K562 (cell line): ENCODE data around the gene GAB2. TPM values are rescaled to one million over a fixed set of nuclear protein-coding genes. Genes with fewer than 3 reads are reported as not detected.
A peak's percentile ranks its signal among the peaks of the same experiment; 100 is the strongest.

Experiments used
- IRF2 ChIP-seq: sonication (generic); formaldehyde crosslinking; IDR thresholded peaks from 2 replicates; pipeline ENCODE4 v1.8.1; 2022; ENCODE audit warnings: mild to moderate bottlenecking, missing genetic modification reagents
- LEF1 ChIP-seq: fragments of 450-650 bp; IDR thresholded peaks from 2 replicates; pipeline ENCODE4 v1.6.1; 2016; ENCODE audit warnings: mild to moderate bottlenecking
- NEUROD1 ChIP-seq: fragments of 150-350 bp; IDR thresholded peaks from 2 replicates; pipeline ENCODE4 v1.6.1; 2014; ENCODE audit warnings: borderline replicate concordance, low read length, low read depth; ENCODE audit not compliant: partially characterized antibody
- RBBP5 ChIP-seq: fragments of 200-600 bp; sonication (generic); IDR thresholded peaks from 2 replicates; pipeline ENCODE4 v1.6.1; 2012; ENCODE audit warnings: borderline replicate concordance, mild to moderate bottlenecking, low read length, control low read depth, inconsistent platforms; ENCODE audit not compliant: insufficient read depth, poor library complexity, severe bottlenecking
- ZFP36 ChIP-seq: fragments of 150-350 bp; IDR thresholded peaks from 2 replicates; pipeline ENCODE4 v1.6.1; 2018; ENCODE audit warnings: low read length, low read depth; ENCODE audit not compliant: partially characterized antibody
- ZNF133 ChIP-seq: fragments of 250-450 bp; sonication (Bioruptor Pico); IDR thresholded peaks from 2 replicates; pipeline ENCODE4 v1.4.0; 2020; ENCODE audit warnings: mild to moderate bottlenecking
- ZNF253 ChIP-seq: fragments of 250-450 bp; sonication (Bioruptor Pico); conservative IDR thresholded peaks from 2 replicates; pipeline ENCODE4 v1.6.1; 2021; ENCODE audit warnings: mild to moderate bottlenecking
- ZNF263 ChIP-seq: sonication (generic); formaldehyde crosslinking; IDR thresholded peaks from 2 replicates; pipeline ENCODE4 v1.8.0; 2022; ENCODE audit warnings: mild to moderate bottlenecking, missing genetic modification reagents, borderline replicate concordance
- ZNF57 ChIP-seq: fragments of 450-650 bp; formaldehyde crosslinking; IDR thresholded peaks from 2 replicates; pipeline ENCODE4 v1.4.0; 2020; ENCODE audit warnings: mild to moderate bottlenecking, moderate library complexity
- polyA plus RNA-seq, 8 experiments: library from polyadenylated mRNA; depleted of rRNA in 4 of 8; stranded (reverse) in 5 of 8; unstranded in 3 of 8; fragments of >200 nt; fragmentation: Nextera tagmentation in 2 of 8; fragmentation: Illumina TruSeq in 1 of 8; extraction: Ambion mirVana in 2 of 8; extraction: Trizol in 1 of 8; gene quantifications; 2 replicates each; pipeline versions ENCODE4 v1.2.1 to v1.2.3, GENCODE V29; 2011 to 2014; ENCODE audit warnings: inconsistent platforms in 1 of 8, missing spikeins in 1 of 8
- total RNA-seq, 7 experiments: library from RNA; depleted of rRNA in 6 of 7; stranded (reverse); fragments of >200 nt in 6 of 7; fragmentation: Illumina TruSeq in 2 of 7; extraction: Trizol in 2 of 7; gene quantifications; 2 replicates each; pipeline versions ENCODE4 v1.2.1 to v1.2.3, GENCODE V29; 2011 to 2021; ENCODE audit warnings: low replicate concordance in 1 of 7
- TF ChIP-seq, protein P1 (sequence below): sonication (generic); formaldehyde crosslinking; IDR thresholded peaks from 2 replicates; pipeline ENCODE4 v1.8.0; 2022; ENCODE audit warnings: mild to moderate bottlenecking, missing genetic modification reagents
- TF ChIP-seq, protein P2 (sequence below): fragments of 450-650 bp; IDR thresholded peaks from 2 replicates; pipeline ENCODE4 v1.6.1; 2014; ENCODE audit warnings: low read depth, mild to moderate bottlenecking, moderate library complexity, borderline replicate concordance
- TF ChIP-seq, protein P3 (sequence below): fragments of 250-450 bp; sonication (Bioruptor Pico); IDR thresholded peaks from 2 replicates; pipeline ENCODE4 v1.5.0; 2020; ENCODE audit warnings: mild to moderate bottlenecking, borderline replicate concordance
- TF ChIP-seq, protein P4 (sequence below): fragments of 250-450 bp; sonication (Bioruptor Pico); IDR thresholded peaks from 2 replicates; pipeline ENCODE4 v1.4.0; 2020; ENCODE audit warnings: mild to moderate bottlenecking, moderate library complexity

Gene GAB2
- total and polyA plus RNA-seq, 9 of the 15 experiments (the other 6 are each of a cell fraction or from before 2014, with no cell fraction given) = 2.3 to 35.2 (median 16.1) TPM

DNA sequence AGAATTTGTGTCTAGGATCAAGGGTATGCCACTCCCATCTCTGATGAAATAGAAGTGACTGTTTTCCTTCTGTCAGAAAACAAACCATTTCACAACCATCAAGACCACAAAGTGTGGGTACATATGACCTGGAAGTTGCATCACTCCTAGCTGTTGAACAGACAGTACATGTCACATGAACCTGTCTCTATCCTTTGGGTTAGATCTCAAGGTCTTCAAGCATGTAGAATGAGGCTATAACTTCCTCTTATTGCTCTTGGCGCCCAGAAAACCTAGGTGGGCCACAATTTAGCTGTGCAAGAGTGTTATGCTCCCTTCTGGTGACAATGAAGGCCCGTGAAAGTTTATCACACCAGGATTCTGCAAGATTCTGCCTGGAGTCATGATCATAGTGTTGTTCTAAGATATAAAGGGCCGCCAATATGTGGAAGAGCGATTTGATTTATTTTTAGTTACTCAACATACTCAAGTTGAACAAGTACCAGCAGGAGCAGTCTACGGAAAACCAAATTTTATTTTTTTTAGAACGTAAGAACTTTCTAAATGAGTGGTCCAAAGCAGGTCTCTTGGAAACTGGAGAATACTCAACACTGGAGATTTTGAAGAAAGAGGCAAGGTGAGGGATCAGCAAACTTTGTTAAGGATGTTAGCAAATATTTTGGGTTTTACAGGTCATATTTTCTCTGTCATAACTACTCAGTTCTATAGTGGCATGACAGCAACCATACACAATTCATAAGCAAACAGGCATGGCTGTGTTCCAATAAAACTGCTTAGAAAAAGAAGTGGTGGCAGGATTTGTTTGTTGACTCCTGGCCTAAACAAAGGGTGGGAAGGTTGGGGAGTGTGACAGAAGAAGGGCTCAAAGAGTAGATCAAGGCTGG is 127.1 kb downstream of the GAB2 start (continued):
- TF ChIP-seq, protein P1, sequence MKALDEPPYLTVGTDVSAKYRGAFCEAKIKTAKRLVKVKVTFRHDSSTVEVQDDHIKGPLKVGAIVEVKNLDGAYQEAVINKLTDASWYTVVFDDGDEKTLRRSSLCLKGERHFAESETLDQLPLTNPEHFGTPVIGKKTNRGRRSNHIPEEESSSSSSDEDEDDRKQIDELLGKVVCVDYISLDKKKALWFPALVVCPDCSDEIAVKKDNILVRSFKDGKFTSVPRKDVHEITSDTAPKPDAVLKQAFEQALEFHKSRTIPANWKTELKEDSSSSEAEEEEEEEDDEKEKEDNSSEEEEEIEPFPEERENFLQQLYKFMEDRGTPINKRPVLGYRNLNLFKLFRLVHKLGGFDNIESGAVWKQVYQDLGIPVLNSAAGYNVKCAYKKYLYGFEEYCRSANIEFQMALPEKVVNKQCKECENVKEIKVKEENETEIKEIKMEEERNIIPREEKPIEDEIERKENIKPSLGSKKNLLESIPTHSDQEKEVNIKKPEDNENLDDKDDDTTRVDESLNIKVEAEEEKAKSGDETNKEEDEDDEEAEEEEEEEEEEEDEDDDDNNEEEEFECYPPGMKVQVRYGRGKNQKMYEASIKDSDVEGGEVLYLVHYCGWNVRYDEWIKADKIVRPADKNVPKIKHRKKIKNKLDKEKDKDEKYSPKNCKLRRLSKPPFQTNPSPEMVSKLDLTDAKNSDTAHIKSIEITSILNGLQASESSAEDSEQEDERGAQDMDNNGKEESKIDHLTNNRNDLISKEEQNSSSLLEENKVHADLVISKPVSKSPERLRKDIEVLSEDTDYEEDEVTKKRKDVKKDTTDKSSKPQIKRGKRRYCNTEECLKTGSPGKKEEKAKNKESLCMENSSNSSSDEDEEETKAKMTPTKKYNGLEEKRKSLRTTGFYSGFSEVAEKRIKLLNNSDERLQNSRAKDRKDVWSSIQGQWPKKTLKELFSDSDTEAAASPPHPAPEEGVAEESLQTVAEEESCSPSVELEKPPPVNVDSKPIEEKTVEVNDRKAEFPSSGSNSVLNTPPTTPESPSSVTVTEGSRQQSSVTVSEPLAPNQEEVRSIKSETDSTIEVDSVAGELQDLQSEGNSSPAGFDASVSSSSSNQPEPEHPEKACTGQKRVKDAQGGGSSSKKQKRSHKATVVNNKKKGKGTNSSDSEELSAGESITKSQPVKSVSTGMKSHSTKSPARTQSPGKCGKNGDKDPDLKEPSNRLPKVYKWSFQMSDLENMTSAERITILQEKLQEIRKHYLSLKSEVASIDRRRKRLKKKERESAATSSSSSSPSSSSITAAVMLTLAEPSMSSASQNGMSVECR = peak; percentile 57
- TF ChIP-seq, protein P2, sequence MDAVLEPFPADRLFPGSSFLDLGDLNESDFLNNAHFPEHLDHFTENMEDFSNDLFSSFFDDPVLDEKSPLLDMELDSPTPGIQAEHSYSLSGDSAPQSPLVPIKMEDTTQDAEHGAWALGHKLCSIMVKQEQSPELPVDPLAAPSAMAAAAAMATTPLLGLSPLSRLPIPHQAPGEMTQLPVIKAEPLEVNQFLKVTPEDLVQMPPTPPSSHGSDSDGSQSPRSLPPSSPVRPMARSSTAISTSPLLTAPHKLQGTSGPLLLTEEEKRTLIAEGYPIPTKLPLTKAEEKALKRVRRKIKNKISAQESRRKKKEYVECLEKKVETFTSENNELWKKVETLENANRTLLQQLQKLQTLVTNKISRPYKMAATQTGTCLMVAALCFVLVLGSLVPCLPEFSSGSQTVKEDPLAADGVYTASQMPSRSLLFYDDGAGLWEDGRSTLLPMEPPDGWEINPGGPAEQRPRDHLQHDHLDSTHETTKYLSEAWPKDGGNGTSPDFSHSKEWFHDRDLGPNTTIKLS = peak; percentile 66; the same call in 1 of the 2 replicates
- TF ChIP-seq ZNF253 (CRISPR knock-in tag) = no peak
- TF ChIP-seq, protein P3, sequence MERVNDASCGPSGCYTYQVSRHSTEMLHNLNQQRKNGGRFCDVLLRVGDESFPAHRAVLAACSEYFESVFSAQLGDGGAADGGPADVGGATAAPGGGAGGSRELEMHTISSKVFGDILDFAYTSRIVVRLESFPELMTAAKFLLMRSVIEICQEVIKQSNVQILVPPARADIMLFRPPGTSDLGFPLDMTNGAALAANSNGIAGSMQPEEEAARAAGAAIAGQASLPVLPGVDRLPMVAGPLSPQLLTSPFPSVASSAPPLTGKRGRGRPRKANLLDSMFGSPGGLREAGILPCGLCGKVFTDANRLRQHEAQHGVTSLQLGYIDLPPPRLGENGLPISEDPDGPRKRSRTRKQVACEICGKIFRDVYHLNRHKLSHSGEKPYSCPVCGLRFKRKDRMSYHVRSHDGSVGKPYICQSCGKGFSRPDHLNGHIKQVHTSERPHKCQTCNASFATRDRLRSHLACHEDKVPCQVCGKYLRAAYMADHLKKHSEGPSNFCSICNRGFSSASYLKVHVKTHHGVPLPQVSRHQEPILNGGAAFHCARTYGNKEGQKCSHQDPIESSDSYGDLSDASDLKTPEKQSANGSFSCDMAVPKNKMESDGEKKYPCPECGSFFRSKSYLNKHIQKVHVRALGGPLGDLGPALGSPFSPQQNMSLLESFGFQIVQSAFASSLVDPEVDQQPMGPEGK (CRISPR knock-in tag) = 0 out of 2 replicates have a peak, but pooled peaks have one; percentile 30
- TF ChIP-seq ZNF57 (CRISPR knock-in tag) = no peak
- TF ChIP-seq ZNF263 (CRISPR knock-in tag) = no peak
- TF ChIP-seq, protein P4, sequence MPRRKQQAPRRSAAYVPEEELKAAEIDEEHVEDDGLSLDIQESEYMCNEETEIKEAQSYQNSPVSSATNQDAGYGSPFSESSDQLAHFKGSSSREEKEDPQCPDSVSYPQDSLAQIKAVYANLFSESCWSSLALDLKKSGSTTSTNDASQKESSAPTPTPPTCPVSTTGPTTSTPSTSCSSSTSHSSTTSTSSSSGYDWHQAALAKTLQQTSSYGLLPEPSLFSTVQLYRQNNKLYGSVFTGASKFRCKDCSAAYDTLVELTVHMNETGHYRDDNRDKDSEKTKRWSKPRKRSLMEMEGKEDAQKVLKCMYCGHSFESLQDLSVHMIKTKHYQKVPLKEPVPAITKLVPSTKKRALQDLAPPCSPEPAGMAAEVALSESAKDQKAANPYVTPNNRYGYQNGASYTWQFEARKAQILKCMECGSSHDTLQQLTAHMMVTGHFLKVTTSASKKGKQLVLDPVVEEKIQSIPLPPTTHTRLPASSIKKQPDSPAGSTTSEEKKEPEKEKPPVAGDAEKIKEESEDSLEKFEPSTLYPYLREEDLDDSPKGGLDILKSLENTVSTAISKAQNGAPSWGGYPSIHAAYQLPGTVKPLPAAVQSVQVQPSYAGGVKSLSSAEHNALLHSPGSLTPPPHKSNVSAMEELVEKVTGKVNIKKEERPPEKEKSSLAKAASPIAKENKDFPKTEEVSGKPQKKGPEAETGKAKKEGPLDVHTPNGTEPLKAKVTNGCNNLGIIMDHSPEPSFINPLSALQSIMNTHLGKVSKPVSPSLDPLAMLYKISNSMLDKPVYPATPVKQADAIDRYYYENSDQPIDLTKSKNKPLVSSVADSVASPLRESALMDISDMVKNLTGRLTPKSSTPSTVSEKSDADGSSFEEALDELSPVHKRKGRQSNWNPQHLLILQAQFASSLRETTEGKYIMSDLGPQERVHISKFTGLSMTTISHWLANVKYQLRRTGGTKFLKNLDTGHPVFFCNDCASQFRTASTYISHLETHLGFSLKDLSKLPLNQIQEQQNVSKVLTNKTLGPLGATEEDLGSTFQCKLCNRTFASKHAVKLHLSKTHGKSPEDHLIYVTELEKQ (CRISPR knock-in tag) = peak; percentile 64; the same call in 1 of the 2 replicates
- TF ChIP-seq IRF2 (CRISPR knock-in tag) = no peak
- TF ChIP-seq NEUROD1 = peak; percentile 77
- TF ChIP-seq RBBP5 = no peak
- TF ChIP-seq ZFP36 = no peak
- peak; percentile 86; the same call in 1 of the 2 replicates for TF ChIP-seq LEF1
- TF ChIP-seq ZNF133 = no peak
